ENCODE data around the gene KRT13. TPM values are rescaled to one million over a fixed set of nuclear protein-coding genes. Genes with fewer than 3 reads are reported as not detected.

KRT13 gene
- total RNA-seq, 1 donor from 2014 or later: 5.5 TPM

DNA sequence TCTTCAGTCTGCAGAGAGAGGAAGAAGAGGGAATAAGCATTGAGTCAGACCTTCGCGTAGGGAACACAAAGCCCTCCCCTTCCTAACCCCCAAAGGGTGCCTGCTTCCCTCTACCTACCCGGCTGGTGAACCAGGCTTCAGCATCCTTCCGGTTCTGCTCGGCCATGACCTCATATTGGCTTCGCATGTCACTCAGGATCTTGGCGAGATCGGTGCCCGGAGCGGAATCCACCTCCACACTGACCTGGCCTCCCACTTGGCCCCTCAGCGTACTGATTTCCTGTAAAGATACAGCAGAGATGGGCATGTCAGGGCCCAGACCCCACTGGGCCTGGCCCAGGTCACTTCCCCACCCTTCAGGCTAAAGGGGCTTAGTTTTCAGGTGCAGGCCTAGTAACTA, 18.8 kb upstream of the KRT13 start:
- intact Hi-C loops (cut with DNase I): no loop called here
- Histone ChIP-seq H3K27ac (no peak overlapping the region), H3K4me3 (no peak overlapping the region), H3K27me3 (peaks cover 31% of the 10 kb centered on the region), H3K36me3 (no peaks in the 10 kb centered on the region), H3K4me1 (peaks cover 4% of the 10 kb centered on the region), H3K9me3 (no peaks in the 10 kb centered on the region)
- DNase-seq (no peak), ATAC-seq (no peak)
- TF ChIP-seq, protein P1, sequence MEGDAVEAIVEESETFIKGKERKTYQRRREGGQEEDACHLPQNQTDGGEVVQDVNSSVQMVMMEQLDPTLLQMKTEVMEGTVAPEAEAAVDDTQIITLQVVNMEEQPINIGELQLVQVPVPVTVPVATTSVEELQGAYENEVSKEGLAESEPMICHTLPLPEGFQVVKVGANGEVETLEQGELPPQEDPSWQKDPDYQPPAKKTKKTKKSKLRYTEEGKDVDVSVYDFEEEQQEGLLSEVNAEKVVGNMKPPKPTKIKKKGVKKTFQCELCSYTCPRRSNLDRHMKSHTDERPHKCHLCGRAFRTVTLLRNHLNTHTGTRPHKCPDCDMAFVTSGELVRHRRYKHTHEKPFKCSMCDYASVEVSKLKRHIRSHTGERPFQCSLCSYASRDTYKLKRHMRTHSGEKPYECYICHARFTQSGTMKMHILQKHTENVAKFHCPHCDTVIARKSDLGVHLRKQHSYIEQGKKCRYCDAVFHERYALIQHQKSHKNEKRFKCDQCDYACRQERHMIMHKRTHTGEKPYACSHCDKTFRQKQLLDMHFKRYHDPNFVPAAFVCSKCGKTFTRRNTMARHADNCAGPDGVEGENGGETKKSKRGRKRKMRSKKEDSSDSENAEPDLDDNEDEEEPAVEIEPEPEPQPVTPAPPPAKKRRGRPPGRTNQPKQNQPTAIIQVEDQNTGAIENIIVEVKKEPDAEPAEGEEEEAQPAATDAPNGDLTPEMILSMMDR (IDR thresholded peaks at IDR 0.05): no peak

DNA sequence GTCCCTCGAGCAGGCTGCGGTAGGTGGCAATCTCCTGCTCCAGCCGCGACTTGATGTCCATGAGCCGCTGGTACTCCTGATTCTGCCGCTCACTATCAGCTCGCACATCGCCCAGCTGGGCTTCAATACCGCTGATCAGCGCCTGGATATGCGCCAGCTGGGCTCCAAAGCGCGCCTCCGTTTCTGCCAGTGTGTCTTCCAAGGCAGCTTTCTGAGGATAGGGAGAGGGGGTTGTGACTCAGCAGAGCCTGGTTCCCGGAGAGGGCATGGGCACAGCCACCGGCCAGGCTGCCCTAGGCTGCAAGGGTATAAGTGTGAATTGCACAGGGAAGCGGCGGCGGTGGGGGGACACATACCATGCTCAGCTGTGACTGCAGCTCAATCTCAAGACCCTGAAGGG, 18.4 kb upstream of the KRT13 start:
- TF ChIP-seq, protein P1 (IDR thresholded peaks at IDR 0.05): no peak
- ATAC-seq: no peak
- H3K27ac ChIP-seq: no peak overlapping the region
- intact Hi-C loops (cut with DNase I): no loop called here
- DNase-seq: no peak
- no peaks in the 10 kb centered on the region for H3K9me3 ChIP-seq
- peaks cover 26% of the 10 kb centered on the region for H3K27me3 ChIP-seq
- H3K36me3 ChIP-seq: no peaks in the 10 kb centered on the region
- H3K4me3 ChIP-seq: peak overlapping the region; percentile 16
- H3K4me1 ChIP-seq: peaks cover 4% of the 10 kb centered on the region

DNA sequence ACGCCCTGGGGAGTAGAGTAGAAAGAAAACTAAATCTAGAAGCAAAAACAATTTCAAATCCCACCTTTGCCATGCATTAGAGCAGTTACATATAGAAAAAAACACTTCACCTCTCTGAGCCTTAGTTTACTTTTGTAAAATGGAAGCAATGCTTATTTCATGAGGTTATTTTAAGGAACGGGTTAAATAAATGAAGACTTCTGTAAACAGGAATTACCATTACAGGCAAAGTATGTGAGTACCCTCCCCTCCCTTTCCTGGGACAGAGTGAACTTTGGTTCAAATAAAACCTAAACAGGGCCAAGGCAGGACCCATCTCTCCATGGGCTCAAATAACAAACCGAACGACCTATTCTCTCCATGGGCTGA, 17.8 kb upstream of the KRT13 start:
- peaks cover 3% of the 10 kb centered on the region for H3K4me1 ChIP-seq
- no peaks in the 10 kb centered on the region for H3K9me3 ChIP-seq
- DNase-seq: no peak
- no peak for ATAC-seq
- H3K27me3 ChIP-seq: peaks cover 20% of the 10 kb centered on the region
- TF ChIP-seq, protein P1 (IDR thresholded peaks at IDR 0.05): no peak
- intact Hi-C loops (cut with DNase I): no loop called here
- no peak overlapping the region for H3K4me3 ChIP-seq
- H3K36me3 ChIP-seq: no peaks in the 10 kb centered on the region
- no peak overlapping the region for H3K27ac ChIP-seq

DNA sequence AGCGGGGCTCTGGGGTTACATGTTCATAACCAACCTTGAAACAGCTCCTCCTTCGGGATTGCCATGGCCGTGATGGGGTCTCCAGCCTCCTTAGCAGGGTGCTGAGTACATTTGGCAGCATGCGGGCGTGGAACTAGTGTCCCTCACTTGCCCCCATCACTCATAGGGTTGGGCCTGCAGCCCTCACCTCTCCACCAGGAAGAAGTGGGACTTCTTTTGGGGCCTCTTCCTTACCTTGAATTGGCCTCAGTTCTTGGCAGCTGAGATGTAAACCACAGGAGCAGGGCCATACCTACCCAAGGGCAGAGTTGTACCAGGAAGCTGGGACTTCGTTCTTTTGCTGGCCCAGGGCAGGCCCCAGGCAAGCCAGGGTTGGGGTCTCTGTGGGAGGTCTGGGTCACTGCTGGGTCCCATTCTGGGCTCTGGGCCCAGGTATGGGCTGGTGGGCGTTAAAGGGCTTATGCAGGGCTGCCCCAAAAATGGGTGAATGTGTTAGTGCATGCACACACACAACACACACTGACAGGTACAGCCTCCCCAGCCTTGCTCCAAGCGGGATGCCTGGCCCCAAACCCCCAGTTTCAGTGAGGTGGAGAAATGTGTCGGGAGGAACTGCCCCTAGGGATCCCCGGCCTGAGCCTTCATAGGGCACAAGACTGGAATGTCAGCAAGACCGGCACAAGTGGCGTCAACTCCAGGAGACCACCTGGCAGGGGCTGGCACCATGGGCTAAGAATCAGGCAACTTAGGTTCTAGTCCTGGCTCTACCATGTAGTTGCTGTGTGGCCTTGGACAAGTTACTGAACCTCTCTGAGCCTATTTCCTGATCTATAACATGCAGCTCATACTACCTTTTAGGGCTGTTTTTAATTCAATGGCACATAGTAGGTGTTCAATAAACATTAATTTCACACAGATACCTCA, 17.2 kb upstream of the KRT13 start:
- ATAC-seq (peak; percentile 3), DNase-seq (no peak)
- Histone ChIP-seq H3K27ac (peak overlapping the region; percentile 42), H3K9me3 (no peaks in the 10 kb centered on the region), H3K36me3 (no peaks in the 10 kb centered on the region), H3K27me3 (peaks cover 14% of the 10 kb centered on the region), H3K4me3 (no peak overlapping the region), H3K4me1 (no peaks in the 10 kb centered on the region)
- intact Hi-C loops (cut with DNase I): no loop called here
- TF ChIP-seq, protein P1 (IDR thresholded peaks at IDR 0.05): no peak

DNA sequence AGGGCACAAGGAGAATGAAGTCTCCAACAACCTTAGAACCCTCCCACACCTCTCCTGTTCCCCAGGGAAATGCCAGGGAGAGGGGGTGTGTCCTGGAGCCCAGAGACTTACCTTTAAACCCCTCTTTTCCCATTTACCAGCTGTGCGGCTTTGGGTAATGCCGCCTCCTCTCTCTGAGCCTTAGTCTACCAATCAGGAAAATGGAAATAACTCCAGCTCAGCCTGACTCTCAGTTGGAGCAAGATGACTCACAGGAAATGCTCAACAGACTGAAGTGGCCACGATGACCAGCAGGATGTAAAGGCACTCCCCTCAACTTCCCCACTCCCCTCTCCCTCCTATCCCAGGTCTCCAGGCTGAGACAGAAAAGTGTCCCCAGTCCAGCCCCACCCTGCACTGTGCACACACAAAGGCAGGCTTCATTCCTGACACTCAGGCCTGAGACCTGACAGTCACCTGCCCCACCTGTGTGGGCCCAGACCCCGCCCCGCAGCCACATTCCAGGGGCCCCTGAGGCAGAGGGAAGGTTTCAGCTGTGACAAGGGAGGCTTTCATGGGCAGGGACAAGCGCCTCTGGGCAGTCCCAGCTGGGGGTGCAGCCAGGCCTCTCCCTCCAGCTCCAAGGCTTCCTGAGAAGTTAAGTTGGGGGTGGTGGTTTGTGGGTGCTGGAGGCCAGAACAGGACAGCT, 16.3 kb upstream of the KRT13 start:
- Histone ChIP-seq H3K36me3 (no peaks in the 10 kb centered on the region), H3K27ac (peak overlapping the region; percentile 51), H3K4me1 (no peaks in the 10 kb centered on the region), H3K27me3 (peaks cover 12% of the 10 kb centered on the region), H3K4me3 (no peak overlapping the region), H3K9me3 (no peaks in the 10 kb centered on the region)
- intact Hi-C loops (cut with DNase I): no loop called here
- peak; percentile 86 for ATAC-seq
- DNase-seq: peak; percentile 90
- TF ChIP-seq, protein P1 (IDR thresholded peaks at IDR 0.05): no peak

Measured in upper lobe of right lung (tissue), 1 donor.